ENCODE results near the gene EPB41L1.

GRCh38 chr20:36148439-36148838, 6.1 kb upstream of the EPB41L1 start:
- TF ChIP-seq POLR2A (IDR thresholded peaks at IDR 0.05) (no peak), CTCF (IDR thresholded peaks at IDR 0.05) (no peak), POLR2AphosphoS5 (IDR thresholded peaks at IDR 0.05) (no peak), EP300 (IDR thresholded peaks at IDR 0.05) (no peak)
